HT1080 (cell line): ENCODE data around the gene TMTC3. TPM values are rescaled to one million over a fixed set of nuclear protein-coding genes. Genes with fewer than 3 reads are reported as not detected.
"Not testable (repeated sequence)": the region's sequence is repeated elsewhere in the genome, so short reads cannot be mapped to it uniquely, and the experiment has no call there.

Experiments used
- DNase-seq: peaks from one replicate; pipeline ENCODE4 v3.0.0-alpha.2; 2015; ENCODE audit warnings: low read depth
- total RNA-seq: library from RNA; depleted of rRNA; stranded (reverse); fragments of >200 nt; shearing (Covaris generic); gene quantifications from 2 replicates; pipeline ENCODE4 v1.2.3, GENCODE V29; 2014

Gene TMTC3
- total RNA-seq, 1 experiment from 2014 or later = 16.8 TPM

DNA sequence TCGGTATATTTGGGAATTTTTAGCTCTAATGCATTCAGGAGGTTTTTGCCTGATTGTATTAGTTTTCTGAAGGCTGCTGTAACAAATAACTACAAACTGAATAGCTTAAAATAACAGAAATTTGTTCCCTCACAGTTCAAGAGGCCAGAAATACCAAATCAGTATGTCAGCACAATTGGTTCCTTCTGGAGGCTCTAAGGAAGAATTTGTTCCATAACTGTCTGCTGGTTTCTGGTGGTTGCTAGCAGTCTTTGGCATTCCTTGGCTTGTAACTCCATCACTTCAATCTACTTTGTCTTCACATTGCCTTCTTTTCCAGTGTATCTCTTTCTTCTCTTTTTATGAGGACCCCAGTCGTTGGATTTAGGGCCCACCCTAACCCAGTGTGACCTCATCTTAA, 21.3 kb downstream of the TMTC3 start:
- DNase-seq = no peak

- no peak for DNase-seq
These were observed 24.1 kb downstream of the TMTC3 start for GRCh38 chr12:88166179-88166578.

DNA sequence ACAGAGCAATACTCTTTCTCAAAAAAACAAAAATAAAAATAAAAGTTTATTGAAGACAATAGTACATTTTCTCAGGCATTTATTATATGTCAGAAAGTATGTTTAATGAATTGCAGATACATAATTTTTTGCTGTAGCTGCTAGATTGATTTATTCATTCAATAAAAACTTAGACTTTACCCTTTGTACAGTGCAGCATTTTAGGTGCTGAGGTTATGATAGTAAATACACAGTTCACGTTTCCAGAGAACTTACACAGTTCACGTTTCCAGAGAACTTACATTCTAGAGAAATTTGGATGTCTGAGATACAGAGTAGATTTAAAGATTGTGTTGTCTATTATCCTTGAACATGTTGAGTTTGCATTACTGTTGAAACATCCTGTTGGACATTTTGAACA, 25.3 kb downstream of the TMTC3 start:
- DNase-seq = no peak

DNA sequence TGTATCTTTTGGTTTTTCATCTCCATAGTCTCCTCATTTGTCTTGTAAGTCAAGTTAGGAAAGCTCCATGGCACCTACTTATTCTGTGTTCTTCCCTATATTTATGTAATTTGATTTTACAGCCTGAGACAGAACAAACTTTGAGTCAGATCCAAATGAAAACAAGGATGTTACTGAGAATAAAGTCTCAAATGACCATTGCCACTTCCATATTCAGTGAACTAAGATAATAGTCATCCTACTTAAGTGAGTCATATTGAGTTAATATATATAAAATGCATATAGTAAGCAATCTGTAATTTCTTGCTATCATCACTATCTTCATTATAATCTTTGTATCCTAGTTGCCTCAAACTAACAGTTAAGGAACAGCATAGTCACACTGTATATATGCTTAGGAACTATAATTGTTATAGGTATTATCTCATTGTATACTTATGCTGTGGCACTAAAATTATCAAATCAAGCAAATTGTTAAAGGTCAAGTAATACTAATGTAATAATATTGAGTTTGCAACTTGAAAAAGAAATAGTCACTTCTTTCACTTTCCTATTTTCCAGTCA, 30.8 kb downstream of the TMTC3 start:
- peak; percentile 51 for DNase-seq

GRCh38 chr12:88175544-88175943, 33.4 kb downstream of the TMTC3 start:
- DNase-seq = no peak

GRCh38 chr12:88179436-88180014, 37.4 kb downstream of the TMTC3 start:
- DNase-seq = no peak

DNA sequence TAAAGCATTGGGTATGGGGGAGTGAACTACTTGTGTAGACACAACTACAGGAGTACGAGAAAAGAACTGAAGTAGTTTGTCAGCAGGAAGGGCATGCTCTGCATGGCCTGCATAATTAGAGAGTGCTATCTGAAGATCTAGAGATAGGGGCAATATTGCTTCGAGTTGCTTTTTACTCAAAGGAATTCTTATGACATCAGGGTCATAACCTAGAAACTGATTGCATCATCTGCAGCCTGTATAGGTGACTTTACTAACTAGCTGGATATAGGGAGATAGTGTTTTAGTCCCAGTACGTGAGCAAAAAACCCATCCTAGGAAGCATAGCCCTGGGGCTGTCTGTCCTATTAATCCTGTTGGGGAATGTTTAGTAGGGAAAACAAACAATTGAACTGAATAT, 39.8 kb downstream of the TMTC3 start:
- no peak for DNase-seq

- no peak for DNase-seq
These were observed 40.3 kb downstream of the TMTC3 start for GRCh38 chr12:88182416-88182815.

- no peak for DNase-seq
These were observed 42.1 kb downstream of the TMTC3 start for GRCh38 chr12:88184196-88184595.

DNA sequence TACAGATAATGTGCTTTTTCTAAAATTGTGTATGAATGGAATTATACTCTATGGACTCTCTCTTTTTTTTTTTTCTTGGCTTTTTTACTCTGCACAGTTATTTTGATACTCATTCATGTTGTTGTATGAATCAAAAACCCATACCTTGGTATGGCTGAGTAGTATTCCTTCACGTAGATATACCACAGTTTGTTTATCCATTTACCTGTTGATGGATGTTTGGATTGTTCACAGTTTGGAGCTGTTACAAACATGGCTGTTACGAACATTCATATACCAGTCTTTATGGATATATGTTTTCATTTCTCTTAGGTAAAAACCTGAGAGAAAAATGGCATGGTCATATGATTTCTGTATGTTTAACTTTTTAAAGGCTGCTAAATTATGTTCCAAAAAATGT, 43.2 kb downstream of the TMTC3 start:
- DNase-seq = no peak

- peak; percentile 80 for DNase-seq
These were observed 43.9 kb downstream of the TMTC3 start for GRCh38 chr12:88185988-88186387.

- no peak for DNase-seq
These were observed 45.5 kb downstream of the TMTC3 start for GRCh38 chr12:88187571-88187970.

DNA sequence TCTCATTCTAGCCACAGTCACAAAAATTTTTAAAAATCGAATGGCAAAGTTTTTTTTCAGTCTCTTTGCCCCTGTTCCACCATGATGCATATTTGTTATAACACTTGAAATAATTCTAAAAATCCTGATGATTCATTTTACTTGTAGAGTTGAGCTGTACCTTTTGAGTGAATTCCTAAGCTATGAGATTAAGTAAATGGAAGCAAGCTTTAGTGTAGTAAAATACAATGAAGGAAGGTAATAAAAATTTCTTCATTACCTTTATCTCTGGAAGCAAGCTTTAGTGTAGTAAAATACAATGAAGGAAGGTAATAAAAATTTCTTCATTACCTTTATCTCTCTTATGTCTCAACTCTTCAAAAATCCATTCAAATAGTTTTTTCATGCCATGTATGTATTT, 46.1 kb downstream of the TMTC3 start:
- DNase-seq = peak; percentile 5

- DNase-seq = no peak
These were observed 50.3 kb downstream of the TMTC3 start for GRCh38 chr12:88192426-88192825.

DNA sequence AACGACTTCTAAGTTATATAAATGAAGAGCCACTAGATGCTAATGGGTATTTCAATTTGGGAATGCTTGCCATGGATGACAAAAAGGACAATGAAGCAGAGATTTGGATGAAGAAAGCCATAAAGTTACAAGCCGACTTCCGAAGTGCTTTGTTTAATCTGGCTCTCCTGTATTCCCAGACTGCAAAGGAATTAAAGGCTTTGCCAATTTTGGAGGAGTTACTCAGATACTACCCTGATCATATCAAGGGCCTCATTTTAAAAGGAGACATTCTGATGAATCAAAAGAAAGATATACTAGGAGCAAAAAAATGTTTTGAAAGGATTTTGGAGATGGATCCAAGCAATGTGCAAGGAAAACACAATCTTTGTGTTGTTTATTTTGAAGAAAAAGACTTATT, 52.8 kb downstream of the TMTC3 start:
- no peak for DNase-seq

DNA sequence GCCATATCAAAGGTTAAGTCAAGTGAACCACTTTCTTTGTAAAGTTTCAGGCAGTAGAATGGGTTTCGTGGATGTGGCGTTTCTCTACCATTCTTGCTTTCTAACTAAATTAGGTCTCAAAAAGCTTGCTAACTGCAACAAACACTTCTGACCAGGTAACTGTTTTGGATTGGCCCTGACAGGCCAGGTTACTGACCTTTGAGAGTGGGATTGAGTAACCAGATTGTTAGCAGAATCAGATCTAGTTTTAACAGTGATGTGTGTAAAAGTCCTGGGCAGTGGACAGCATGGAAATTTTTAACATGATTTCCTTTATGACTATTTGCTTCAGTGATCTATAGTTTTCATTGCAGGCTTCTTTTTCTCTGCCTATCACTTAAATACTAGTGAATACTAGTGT, 57.9 kb downstream of the TMTC3 start:
- no peak for DNase-seq

- no peak for DNase-seq
These were observed 60.4 kb downstream of the TMTC3 start for GRCh38 chr12:88202500-88202899.

DNA sequence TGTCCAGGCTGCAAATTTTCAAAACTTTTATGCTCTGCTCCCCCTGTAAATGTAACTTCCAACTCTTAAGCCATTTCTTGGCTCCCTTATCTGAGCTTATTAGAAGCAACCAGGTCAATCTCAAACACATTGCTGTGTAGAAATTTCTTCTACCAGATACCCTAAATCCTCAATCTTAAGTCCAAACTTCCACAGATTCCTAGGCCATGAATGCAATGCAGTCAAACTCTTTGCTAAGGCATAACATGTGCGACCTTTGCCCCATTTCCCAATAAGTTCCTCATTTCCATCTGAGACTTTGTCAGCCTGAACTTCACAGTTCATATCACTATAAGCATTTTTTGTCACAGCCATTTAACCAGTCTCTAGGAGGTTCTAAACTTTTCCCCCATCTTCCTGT, 64.5 kb downstream of the TMTC3 start:
- DNase-seq = no peak

DNA sequence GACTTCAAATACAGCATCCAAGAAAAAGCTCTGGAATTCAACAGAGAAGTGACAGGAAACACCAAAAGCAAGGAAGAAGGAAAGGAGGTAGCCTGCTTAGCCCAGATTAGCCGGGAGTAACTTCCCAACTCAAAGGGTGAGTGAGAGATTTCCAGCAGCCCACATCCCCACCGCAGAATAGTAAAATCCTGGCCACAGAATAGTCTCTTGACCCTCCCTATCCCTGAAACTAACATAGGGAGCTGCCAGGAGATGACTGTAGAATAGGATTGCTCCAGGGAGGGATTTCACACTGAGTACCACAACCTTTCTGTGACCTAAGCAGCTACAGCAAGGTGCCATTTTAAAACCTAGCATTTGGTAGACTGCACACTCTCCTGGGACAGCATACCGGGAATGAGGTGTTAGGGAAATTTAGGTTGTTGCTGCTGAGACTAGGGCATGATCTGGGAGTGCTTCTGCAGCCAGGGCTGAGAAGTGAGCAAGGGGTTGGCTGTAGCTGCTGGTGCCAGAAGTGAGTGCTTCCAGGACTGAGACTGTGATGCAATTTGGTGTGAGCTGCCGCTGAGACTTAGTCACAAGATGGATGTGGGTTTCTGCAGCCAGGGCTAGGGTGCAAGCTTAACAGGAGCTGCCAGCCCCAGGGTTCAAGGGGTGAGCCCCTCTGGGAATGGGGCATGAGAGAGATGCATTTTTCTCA, 66.0 kb downstream of the TMTC3 start:
- DNase-seq = peak; percentile 74

GRCh38 chr12:88208661-88209060, 66.6 kb downstream of the TMTC3 start:
- no peak for DNase-seq

DNA sequence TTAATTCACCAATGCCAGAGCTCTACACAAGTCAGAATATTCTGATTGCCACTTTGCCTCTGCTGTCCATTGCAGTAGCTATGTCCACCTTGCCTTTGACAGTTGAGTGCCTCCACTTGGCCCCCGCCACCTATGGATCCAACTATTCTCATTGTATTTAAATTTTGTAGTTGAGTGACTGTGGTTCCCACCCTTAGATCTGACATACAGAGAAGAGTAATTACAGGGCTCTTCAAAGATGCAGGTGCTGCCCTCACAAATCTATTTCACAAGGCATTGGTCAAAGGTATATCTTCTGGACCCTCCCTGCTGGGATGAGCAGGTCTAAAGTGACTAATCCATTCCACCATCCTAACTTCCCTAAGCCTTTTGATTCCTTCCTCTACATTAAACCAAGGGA, 68.2 kb downstream of the TMTC3 start:
- not testable (repeated sequence) for DNase-seq

- no peak for DNase-seq
These were observed 76.2 kb downstream of the TMTC3 start for GRCh38 chr12:88218293-88218692.

DNA sequence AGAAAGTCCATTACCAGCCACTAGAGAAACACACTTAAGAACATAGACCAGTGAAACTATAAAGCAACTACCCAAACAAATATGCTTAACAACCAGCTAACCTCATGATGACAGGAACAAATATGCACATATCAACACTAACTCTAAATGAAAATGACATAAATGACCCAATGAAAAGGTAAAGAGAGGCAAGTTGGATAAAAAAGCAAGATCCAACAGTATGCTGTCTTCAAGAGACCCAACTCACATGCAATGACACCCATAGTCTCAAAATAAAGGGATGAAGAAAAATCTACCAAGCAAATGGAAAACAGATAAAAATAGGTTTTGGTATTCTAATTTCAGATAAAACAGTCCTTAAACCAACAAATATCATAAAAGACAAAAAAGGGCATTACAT, 77.8 kb downstream of the TMTC3 start:
- DNase-seq = no peak
